Neural cell (in vitro differentiated cells): Measurements from ENCODE around the gene CSMD2. TPM values are rescaled to one million over a fixed set of nuclear protein-coding genes. Genes with fewer than 3 reads are reported as not detected.

Experiments used
- H2AFZ ChIP-seq: fragments of 200-600, 300-800 bp; sonication (generic), shearing (Covaris generic); 2 replicates; pipeline ENCODE4 v1.6.0; 2014; ENCODE audit warnings: low read depth, mild to moderate bottlenecking, antibody characterized with exemption, low read length, moderate library complexity
- H3F3A ChIP-seq: fragments of 200-600 bp; shearing (Covaris generic); 2 replicates; pipeline ENCODE4 v1.6.1; 2016; ENCODE audit warnings: mild to moderate bottlenecking, moderate library complexity, mixed read lengths, antibody characterized with exemption, low read length; ENCODE audit not compliant: insufficient read depth, poor library complexity, severe bottlenecking
- H3K27ac ChIP-seq: fragments of 200-600, 300-800 bp; sonication (generic), shearing (Covaris generic); 2 replicates; pipeline ENCODE4 v1.5.1; 2014; ENCODE audit warnings: mild to moderate bottlenecking, low read length, moderate library complexity
- H3K27me3 ChIP-seq: fragments of 300-800, 200-600 bp; sonication (generic), shearing (Covaris generic); 2 replicates; pipeline ENCODE4 v1.6.0; 2014; ENCODE audit warnings: mild to moderate bottlenecking, low read depth, low read length, moderate library complexity; ENCODE audit not compliant: insufficient read depth
- H3K36me3 ChIP-seq: fragments of 300-800, 200-600 bp; sonication (generic), shearing (Covaris generic); 2 replicates; pipeline ENCODE4 v1.5.1; 2014; ENCODE audit warnings: mild to moderate bottlenecking, antibody characterized with exemption, low read length, moderate library complexity; ENCODE audit not compliant: insufficient read depth
- H3K4me2 ChIP-seq: fragments of 300-800, 200-600 bp; sonication (generic), shearing (Covaris generic); 2 replicates; pipeline ENCODE4 v1.6.0; 2014; ENCODE audit warnings: mild to moderate bottlenecking, low read length
- H3K4me3 ChIP-seq: fragments of 300-800, 200-600 bp; sonication (generic), shearing (Covaris generic); 2 replicates; pipeline ENCODE4 v1.5.1; 2014; ENCODE audit warnings: mild to moderate bottlenecking, low read length, moderate library complexity
- H3K79me2 ChIP-seq: fragments of 200-600 bp; shearing (Covaris generic); replicated peaks from 2 replicates; pipeline ENCODE4 v1.6.0; 2014; ENCODE audit warnings: mild to moderate bottlenecking, low read length, moderate library complexity; ENCODE audit not compliant: insufficient read depth
- H3K9ac ChIP-seq: fragments of 300-800, 200-600 bp; sonication (generic), shearing (Covaris generic); 2 replicates; pipeline ENCODE4 v1.6.1; 2016; ENCODE audit warnings: mild to moderate bottlenecking, low read length, mixed read lengths
- H3K9me2 ChIP-seq: fragments of 200-600 bp; shearing (Covaris generic); 2 replicates; pipeline ENCODE4 v1.6.1; 2016; ENCODE audit warnings: mild to moderate bottlenecking, low read length, mixed read lengths; ENCODE audit not compliant: insufficient read depth
- H3K9me3 ChIP-seq: fragments of 200-600, 300-800 bp; sonication (generic), shearing (Covaris generic); 2 replicates; pipeline ENCODE4 v1.6.1; 2016; ENCODE audit warnings: mild to moderate bottlenecking, mixed run types, low read length, moderate library complexity, mixed read lengths
- H4K20me1 ChIP-seq: fragments of 200-600 bp; shearing (Covaris generic); 2 replicates; pipeline ENCODE4 v1.6.1; 2016; ENCODE audit warnings: mild to moderate bottlenecking, mixed run types; ENCODE audit not compliant: insufficient read depth
- CTCF ChIP-seq: fragments of 450-650 bp; IDR thresholded peaks from 2 replicates; pipeline ENCODE4 v1.5.1; 2014; ENCODE audit warnings: antibody characterized with exemption, mild to moderate bottlenecking, moderate library complexity; ENCODE audit not compliant: poor library complexity, severe bottlenecking
- EP300 ChIP-seq: fragments of 450-650 bp; conservative IDR thresholded peaks from 2 replicates; pipeline ENCODE4 v1.6.1; 2014; ENCODE audit warnings: antibody characterized with exemption, mild to moderate bottlenecking, moderate library complexity; ENCODE audit not compliant: poor library complexity, severe bottlenecking
- EZH2 ChIP-seq: fragments of 200-600, 300-800 bp; shearing (Covaris generic), sonication (generic); IDR thresholded peaks from 2 replicates; pipeline ENCODE4 v1.6.1; 2014; ENCODE audit warnings: antibody characterized with exemption, low read length, borderline replicate concordance, mild to moderate bottlenecking; ENCODE audit not compliant: insufficient read depth, poor library complexity, severe bottlenecking
- MXI1 ChIP-seq: fragments of 450-650 bp; conservative IDR thresholded peaks from 2 replicates; pipeline ENCODE4 v1.6.1; 2014; ENCODE audit warnings: antibody characterized with exemption, mild to moderate bottlenecking; ENCODE audit not compliant: poor library complexity, severe bottlenecking
- POLR2AphosphoS5 ChIP-seq: IDR thresholded peaks from 2 replicates; pipeline ENCODE4 v1.6.1; 2012
- RAD21 ChIP-seq: fragments of 450-650 bp; conservative IDR thresholded peaks from 2 replicates; pipeline ENCODE4 v1.6.1; 2014; ENCODE audit warnings: antibody characterized with exemption, mild to moderate bottlenecking, moderate library complexity
- REST ChIP-seq: IDR thresholded peaks from 2 replicates; pipeline ENCODE4 v1.6.1; 2012; ENCODE audit warnings: borderline replicate concordance
- SMC3 ChIP-seq: fragments of 450-650 bp; conservative IDR thresholded peaks from 2 replicates; pipeline ENCODE4 v1.6.1; 2014; ENCODE audit warnings: antibody characterized with exemption, mild to moderate bottlenecking, moderate library complexity; ENCODE audit not compliant: poor library complexity
- TAF1 ChIP-seq: IDR thresholded peaks from 2 replicates; pipeline ENCODE4 v1.6.1; 2012; ENCODE audit warnings: low read depth
- polyA plus RNA-seq: library from polyadenylated mRNA; depleted of rRNA; stranded (reverse); fragments of >200 nt; gene quantifications from 2 replicates; pipeline ENCODE4 v1.2.3, GENCODE V29; 2014

The CSMD2 gene
- polyA plus RNA-seq, 1 donor from 2014 or later, result 9.6 TPM

GRCh38 chr1:33724348-33724747 lies 440.7 kb downstream of the CSMD2 start (continued):
- TF ChIP-seq EZH2, result no peak

GRCh38 chr1:33723251-33723650 lies 441.8 kb downstream of the CSMD2 start:
- no peaks in the 10 kb centered on the region for H3K9me2 ChIP-seq
- H3K27me3 ChIP-seq, result no peaks in the 10 kb centered on the region
- no peak overlapping the region for H3K27ac ChIP-seq
- no peak overlapping the region for H3K9ac ChIP-seq
- H4K20me1 ChIP-seq, result no peaks in the 10 kb centered on the region
- TF ChIP-seq SMC3 (no peak), MXI1 (no peak), POLR2AphosphoS5 (no peak), TAF1 (no peak), RAD21 (no peak), CTCF (no peak), EZH2 (no peak), REST (no peak), EP300 (no peak)
- no peak overlapping the region for H3K4me3 ChIP-seq
- H3F3A ChIP-seq, result no peaks in the 10 kb centered on the region
- no peaks in the 10 kb centered on the region for H3K9me3 ChIP-seq
- no peaks in the 10 kb centered on the region for H3K79me2 ChIP-seq
- H3K4me2 ChIP-seq, result no peak overlapping the region
- peaks cover 4% of the 10 kb centered on the region for H3K36me3 ChIP-seq
- no peak overlapping the region for H2AFZ ChIP-seq

- Histone ChIP-seq H3K9ac (no peak overlapping the region), H3K27ac (no peak overlapping the region), H3K9me2 (no peaks in the 10 kb centered on the region), H3K4me2 (no peak overlapping the region), H3K27me3 (no peaks in the 10 kb centered on the region), H3F3A (no peaks in the 10 kb centered on the region), H3K79me2 (no peaks in the 10 kb centered on the region), H2AFZ (no peak overlapping the region), H3K36me3 (peaks cover 4% of the 10 kb centered on the region), H3K9me3 (no peaks in the 10 kb centered on the region), H3K4me3 (no peak overlapping the region), H4K20me1 (no peaks in the 10 kb centered on the region)
- no peak for TF ChIP-seq POLR2AphosphoS5
- no peak for TF ChIP-seq MXI1
- no peak for TF ChIP-seq EP300
These were observed 443.7 kb downstream of the CSMD2 start for GRCh38 chr1:33721301-33721815.
